Gastrocnemius medialis (tissue), 4 donors: ENCODE measurements around the gene IL34.

Source experiments
- CTCF ChIP-seq, 5 experiments: fragments of 450-650 bp in 3 of 5; fragments of 200-600 bp in 2 of 5; sonication (generic) in 2 of 5; IDR thresholded peaks in 4 of 5; conservative IDR thresholded peaks in 1 of 5; 1 replicate in 4 of 5; 2 replicates in 1 of 5; pipeline ENCODE4 v1.5.1; 2016 to 2019; ENCODE audit warnings: antibody characterized with exemption in 5 of 5, mild to moderate bottlenecking in 3 of 5, moderate library complexity in 3 of 5
- POLR2A ChIP-seq, 2 donors: fragments of 450-650 bp; IDR thresholded peaks; one replicate each; pipeline ENCODE4 v1.6.1; 2017; ENCODE audit warnings: antibody characterized with exemption in 2 of 2, mild to moderate bottlenecking in 2 of 2, moderate library complexity in 2 of 2

GRCh38 chr16:70681382-70682238 lies 35.3 kb downstream of the IL34 start:
- TF ChIP-seq POLR2A (IDR thresholded peaks at IDR 0.05): no peak
- TF ChIP-seq CTCF (IDR thresholded peaks at IDR 0.05 in 4 of 5, conservative IDR thresholded peaks at IDR 0.05 in 1 of 5): no peak
